A673 (cell line): ENCODE measurements around the gene PTK6.

Source experiments
- EZH2 ChIP-seq: fragments of 200-600 bp; sonication (generic); IDR thresholded peaks from 2 replicates; pipeline ENCODE4 v1.6.1; 2017; ENCODE audit warnings: borderline replicate concordance, low read depth, mild to moderate bottlenecking, mixed read lengths, antibody characterized with exemption, low read length; ENCODE audit not compliant: poor library complexity, severe bottlenecking
- TF ChIP-seq, protein P1 (sequence below): fragments of 300-800, 200-600 bp; sonication (generic); conservative IDR thresholded peaks from 2 replicates; pipeline ENCODE4 v1.5.1; 2017; ENCODE audit warnings: low read depth, mild to moderate bottlenecking, antibody characterized with exemption, low read length, moderate library complexity, mixed read lengths

DNA sequence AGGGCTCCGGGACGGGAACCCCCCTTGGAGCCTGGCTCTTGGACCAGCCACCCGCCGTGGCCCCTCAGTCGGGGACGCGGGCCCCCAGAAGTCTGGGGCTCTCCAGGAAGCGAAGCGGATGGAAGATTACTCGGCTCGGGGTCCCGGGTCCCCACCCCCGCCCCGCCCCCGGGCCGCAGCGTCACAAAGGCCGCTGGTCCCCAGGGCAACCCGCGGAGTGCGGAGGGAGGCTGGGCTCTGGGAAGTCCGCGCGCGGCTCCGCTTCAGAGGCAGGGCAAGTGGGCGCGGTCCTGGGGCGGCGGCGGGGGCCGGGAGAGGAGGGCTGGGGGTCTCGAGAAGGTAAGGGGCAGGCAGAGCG is 16.7 kb upstream of the PTK6 start, which contains the start of gene FNDC11:
- TF ChIP-seq, protein P1, sequence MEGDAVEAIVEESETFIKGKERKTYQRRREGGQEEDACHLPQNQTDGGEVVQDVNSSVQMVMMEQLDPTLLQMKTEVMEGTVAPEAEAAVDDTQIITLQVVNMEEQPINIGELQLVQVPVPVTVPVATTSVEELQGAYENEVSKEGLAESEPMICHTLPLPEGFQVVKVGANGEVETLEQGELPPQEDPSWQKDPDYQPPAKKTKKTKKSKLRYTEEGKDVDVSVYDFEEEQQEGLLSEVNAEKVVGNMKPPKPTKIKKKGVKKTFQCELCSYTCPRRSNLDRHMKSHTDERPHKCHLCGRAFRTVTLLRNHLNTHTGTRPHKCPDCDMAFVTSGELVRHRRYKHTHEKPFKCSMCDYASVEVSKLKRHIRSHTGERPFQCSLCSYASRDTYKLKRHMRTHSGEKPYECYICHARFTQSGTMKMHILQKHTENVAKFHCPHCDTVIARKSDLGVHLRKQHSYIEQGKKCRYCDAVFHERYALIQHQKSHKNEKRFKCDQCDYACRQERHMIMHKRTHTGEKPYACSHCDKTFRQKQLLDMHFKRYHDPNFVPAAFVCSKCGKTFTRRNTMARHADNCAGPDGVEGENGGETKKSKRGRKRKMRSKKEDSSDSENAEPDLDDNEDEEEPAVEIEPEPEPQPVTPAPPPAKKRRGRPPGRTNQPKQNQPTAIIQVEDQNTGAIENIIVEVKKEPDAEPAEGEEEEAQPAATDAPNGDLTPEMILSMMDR, result no peak
- TF ChIP-seq EZH2, result no peak
